GM12864 (cell line): Measurements from ENCODE around the gene NOTCH1.

ENCODE experiments used
- DNase-seq: peaks from one replicate; pipeline ENCODE4 v3.0.0-alpha.2; 2011; ENCODE audit warnings: low read depth
- H3K4me3 ChIP-seq: 2 replicates; pipeline ENCODE4 v1.5.1; 2011; ENCODE audit warnings: mild to moderate bottlenecking, low read depth, low read length, control low read depth
- CTCF ChIP-seq: IDR thresholded peaks from 2 replicates; pipeline ENCODE4 v1.5.1; 2011; ENCODE audit warnings: low read depth, mild to moderate bottlenecking, moderate library complexity, low read length, control low read depth, inconsistent platforms; ENCODE audit errors: missing control alignments

Gene NOTCH1

GRCh38 chr9:136495238-136495800 lies 50.5 kb downstream of the NOTCH1 start:
- no peak overlapping the region for H3K4me3 ChIP-seq
- no peak for TF ChIP-seq CTCF
- no peak for DNase-seq

GRCh38 chr9:136494531-136495215 lies 51.2 kb downstream of the NOTCH1 start:
- no peak overlapping the region for H3K4me3 ChIP-seq
- no peak for DNase-seq
- no peak for TF ChIP-seq CTCF

- DNase-seq: no peak
- H3K4me3 ChIP-seq: no peak overlapping the region
- TF ChIP-seq CTCF: no peak
These were observed 51.8 kb downstream of the NOTCH1 start for GRCh38 chr9:136494012-136494411.

- no peak for TF ChIP-seq CTCF
These were observed 52.3 kb downstream of the NOTCH1 start for GRCh38 chr9:136493567-136493971.

GRCh38 chr9:136492978-136493522 lies 52.8 kb downstream of the NOTCH1 start:
- H3K4me3 ChIP-seq: no peak overlapping the region
- no peak for TF ChIP-seq CTCF
- no peak for DNase-seq

More at GRCh38 chr9:136493567-136493971, 52.3 kb downstream of the NOTCH1 start:
- H3K4me3 ChIP-seq: no peak overlapping the region
- DNase-seq: no peak

- no peak for TF ChIP-seq CTCF
- no peak for DNase-seq
- H3K4me3 ChIP-seq: no peak overlapping the region
These were observed 56.1 kb downstream of the NOTCH1 start for GRCh38 chr9:136489731-136490130.
